22Rv1 (cell line): ENCODE measurements around the gene CAMKK2.

Experiments
- CTCF ChIP-seq: fragments of 450-650 bp; IDR thresholded peaks from 2 replicates; pipeline ENCODE4 v1.5.1; 2017; ENCODE audit warnings: mild to moderate bottlenecking
- ZFX ChIP-seq: fragments of 450-650 bp; IDR thresholded peaks from 2 replicates; pipeline ENCODE4 v1.6.1; 2017; ENCODE audit warnings: antibody characterized with exemption, borderline replicate concordance

GRCh38 chr12:121232977-121233627 is 63.4 kb downstream of the CAMKK2 start:
- TF ChIP-seq CTCF (0 out of 2 replicates have a peak, but pooled peaks have one; percentile 8), ZFX (no peak)
